ENCODE data around the gene SHISA4. TPM values are rescaled to one million over a fixed set of nuclear protein-coding genes. Genes with fewer than 3 reads are reported as not detected.

SHISA4 gene
- total RNA-seq, 6 donors from 2014 or later, result 4.6 to 20.9 (median 11.8) TPM

- Histone ChIP-seq H3K36me3 (peaks cover 3 to 33% (median 20%) of the 10 kb centered on the region in 4 donors), H3K27ac (no peak overlapping the region), H3K27me3 (no peaks in the 10 kb centered on the region), H3K9me3 (no peaks in the 10 kb centered on the region), H3K4me1 (no peaks in the 10 kb centered on the region), H3K4me3 (no peak overlapping the region)
- ATAC-seq (ENCODE audit: low FRiP score in 2 of 2) (peak; percentile 60 to 81), DNase-seq (no peak)
- TF ChIP-seq, protein P1, sequence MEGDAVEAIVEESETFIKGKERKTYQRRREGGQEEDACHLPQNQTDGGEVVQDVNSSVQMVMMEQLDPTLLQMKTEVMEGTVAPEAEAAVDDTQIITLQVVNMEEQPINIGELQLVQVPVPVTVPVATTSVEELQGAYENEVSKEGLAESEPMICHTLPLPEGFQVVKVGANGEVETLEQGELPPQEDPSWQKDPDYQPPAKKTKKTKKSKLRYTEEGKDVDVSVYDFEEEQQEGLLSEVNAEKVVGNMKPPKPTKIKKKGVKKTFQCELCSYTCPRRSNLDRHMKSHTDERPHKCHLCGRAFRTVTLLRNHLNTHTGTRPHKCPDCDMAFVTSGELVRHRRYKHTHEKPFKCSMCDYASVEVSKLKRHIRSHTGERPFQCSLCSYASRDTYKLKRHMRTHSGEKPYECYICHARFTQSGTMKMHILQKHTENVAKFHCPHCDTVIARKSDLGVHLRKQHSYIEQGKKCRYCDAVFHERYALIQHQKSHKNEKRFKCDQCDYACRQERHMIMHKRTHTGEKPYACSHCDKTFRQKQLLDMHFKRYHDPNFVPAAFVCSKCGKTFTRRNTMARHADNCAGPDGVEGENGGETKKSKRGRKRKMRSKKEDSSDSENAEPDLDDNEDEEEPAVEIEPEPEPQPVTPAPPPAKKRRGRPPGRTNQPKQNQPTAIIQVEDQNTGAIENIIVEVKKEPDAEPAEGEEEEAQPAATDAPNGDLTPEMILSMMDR (IDR thresholded peaks at IDR 0.05), result peak; percentile 14 to 59 (median 44)
- TF ChIP-seq EP300 (IDR thresholded peaks at IDR 0.05), result no peak
- 49 to 50% methylated on average over 5 to 6 of the region's 6 CpGs for WGBS, 2 donors
Observed at GRCh38 chr1:201877877-201878401, 10.8 kb upstream of the SHISA4 start.

GRCh38 chr1:201880928-201881571 lies 7.6 kb upstream of the SHISA4 start:
- TF ChIP-seq EP300 (IDR thresholded peaks at IDR 0.05), result no peak
- no peak for TF ChIP-seq POLR2AphosphoS5 (IDR thresholded peaks at IDR 0.05)
- TF ChIP-seq, protein P1 (IDR thresholded peaks at IDR 0.05), result no peak
- no peak for TF ChIP-seq POLR2A (IDR thresholded peaks at IDR 0.05)
- no peak for DNase-seq
- 57 to 69% methylated on average over 6 of the region's 6 CpGs for WGBS, 2 donors

GRCh38 chr1:201881617-201882016 lies 7.1 kb upstream of the SHISA4 start:
- H3K27me3 ChIP-seq, result no peaks in the 10 kb centered on the region
- H3K36me3 ChIP-seq, result peaks cover 0 to 2% (median 0%) of the 10 kb centered on the region in 4 donors
- no peak for DNase-seq
- H3K4me3 ChIP-seq, result no peak overlapping the region
- ATAC-seq (ENCODE audit: low FRiP score in 2 of 2), result no peak
- 88 to 90% methylated on average over 1 of the region's 1 CpG for WGBS, 2 donors
- H3K4me1 ChIP-seq, result peaks cover 5 to 23% (median 8%) of the 10 kb centered on the region in 4 donors
- no peaks in the 10 kb centered on the region for H3K9me3 ChIP-seq
- TF ChIP-seq POLR2A (IDR thresholded peaks at IDR 0.05) (no peak), POLR2AphosphoS5 (IDR thresholded peaks at IDR 0.05) (no peak), EP300 (IDR thresholded peaks at IDR 0.05) (no peak)
- TF ChIP-seq, protein P1 (IDR thresholded peaks at IDR 0.05), result no peak
- H3K27ac ChIP-seq, result no peak overlapping the region

More at GRCh38 chr1:201880928-201881571, 7.6 kb upstream of the SHISA4 start:
- Histone ChIP-seq H3K4me1 (peaks cover 5 to 23% (median 8%) of the 10 kb centered on the region in 4 donors), H3K36me3 (peaks cover 0 to 7% (median 2%) of the 10 kb centered on the region in 4 donors), H3K4me3 (no peak overlapping the region), H3K27ac (no peak overlapping the region), H3K27me3 (no peaks in the 10 kb centered on the region), H3K9me3 (no peaks in the 10 kb centered on the region)
- ATAC-seq (ENCODE audit: low FRiP score in 2 of 2), result no peak

DNA sequence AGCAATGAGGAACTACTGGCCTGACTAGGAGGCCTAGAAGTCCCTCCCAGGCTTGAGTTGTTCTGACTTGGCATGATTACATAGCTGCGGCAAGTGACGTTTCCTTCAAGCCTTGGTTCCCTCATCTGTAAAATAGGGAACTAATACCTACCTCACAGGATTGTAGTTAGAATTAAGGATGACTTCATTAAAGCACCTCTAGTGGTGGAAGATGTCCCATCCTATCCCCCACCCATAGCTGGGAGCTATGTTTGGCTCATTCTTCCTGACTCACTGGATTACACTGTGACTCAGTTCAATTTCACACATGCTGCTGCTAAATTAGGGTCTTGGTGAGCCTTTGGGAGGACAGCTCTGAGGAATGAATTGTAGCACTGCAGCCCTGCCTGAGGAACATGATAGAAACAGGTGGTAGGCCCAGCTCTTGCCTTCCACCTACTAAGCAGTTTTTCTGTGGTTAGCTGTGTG lies 6.0 kb upstream of the SHISA4 start:
- ATAC-seq (ENCODE audit: low FRiP score in 2 of 2) (peak; percentile 37 to 61), DNase-seq (peak in 1 of 2 donors; percentile 65)
- Histone ChIP-seq H3K4me3 (no peak overlapping the region), H3K36me3 (no peaks in the 10 kb centered on the region), H3K27me3 (no peaks in the 10 kb centered on the region), H3K4me1 (peaks cover 5 to 23% (median 8%) of the 10 kb centered on the region in 4 donors), H3K27ac (peak overlapping the region in 1 of 4 donors; percentile 26), H3K9me3 (no peaks in the 10 kb centered on the region)
- TF ChIP-seq, protein P1 (IDR thresholded peaks at IDR 0.05), result no peak
- TF ChIP-seq EP300 (IDR thresholded peaks at IDR 0.05), result no peak
- no peak for TF ChIP-seq POLR2AphosphoS5 (IDR thresholded peaks at IDR 0.05)
- TF ChIP-seq POLR2A (IDR thresholded peaks at IDR 0.05), result no peak
- 55 to 64% methylated on average over 2 of the region's 2 CpGs for WGBS, 2 donors

All from upper lobe of left lung (tissue), 6 donors.